ENCODE results near the gene CAMK1D.

- TF ChIP-seq NRF1 (IDR thresholded peaks at IDR 0.05; ENCODE audit: low read depth, low read length) (no peak), CTCF (IDR thresholded peaks at IDR 0.05) (no peak), RFX5 (IDR thresholded peaks at IDR 0.05; ENCODE audit: low read length) (no peak)
- TF ChIP-seq, protein P1, sequence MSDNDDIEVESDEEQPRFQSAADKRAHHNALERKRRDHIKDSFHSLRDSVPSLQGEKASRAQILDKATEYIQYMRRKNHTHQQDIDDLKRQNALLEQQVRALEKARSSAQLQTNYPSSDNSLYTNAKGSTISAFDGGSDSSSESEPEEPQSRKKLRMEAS (IDR thresholded peaks at IDR 0.05; ENCODE audit: low read depth), result no peak
These were observed 280.4 kb downstream of the CAMK1D start for GRCh38 chr10:12629767-12630165.

Data from SK-N-SH (cell line).